Loucy (cell line): ENCODE results near the gene SLC7A4.

Experiments
- H2AFZ ChIP-seq: fragments of 200-600 bp; sonication (generic); 2 replicates; pipeline ENCODE4 v1.6.0; 2016; ENCODE audit warnings: antibody characterized with exemption, mild to moderate bottlenecking, low read length, moderate library complexity
- H3F3A ChIP-seq: fragments of 200-600 bp; 2 replicates; pipeline ENCODE4 v1.6.0; 2016; ENCODE audit warnings: antibody characterized with exemption, low read depth, mild to moderate bottlenecking
- H3K27me3 ChIP-seq: fragments of 200-600 bp; sonication (generic); 2 replicates; pipeline ENCODE4 v1.6.1; 2014; ENCODE audit warnings: low read length, mild to moderate bottlenecking; ENCODE audit not compliant: insufficient read depth, poor library complexity, severe bottlenecking
- H3K36me3 ChIP-seq: fragments of 200-600 bp; sonication (generic); 2 replicates; pipeline ENCODE4 v1.6.1; 2016; ENCODE audit warnings: low read length; ENCODE audit not compliant: insufficient read depth
- H3K4me1 ChIP-seq: fragments of 200-600 bp; sonication (generic); 2 replicates; pipeline ENCODE4 v1.5.1; 2014; ENCODE audit warnings: low read length, mild to moderate bottlenecking; ENCODE audit not compliant: insufficient read depth, poor library complexity, severe bottlenecking
- H3K4me2 ChIP-seq: fragments of 200-600 bp; sonication (generic); 2 replicates; pipeline ENCODE4 v1.6.0; 2014; ENCODE audit warnings: antibody characterized with exemption, low read length, low read depth, mild to moderate bottlenecking; ENCODE audit not compliant: poor library complexity, severe bottlenecking
- H3K4me3 ChIP-seq: fragments of 200-600 bp; sonication (generic); 2 replicates; pipeline ENCODE4 v1.5.1; 2014; ENCODE audit warnings: low read length, mild to moderate bottlenecking, mixed read lengths; ENCODE audit not compliant: poor library complexity, severe bottlenecking
- H3K79me2 ChIP-seq: fragments of 200-600 bp; sonication (generic); 2 replicates; pipeline ENCODE4 v1.6.1; 2014; ENCODE audit warnings: low read length; ENCODE audit not compliant: insufficient read depth
- H3K9ac ChIP-seq: fragments of 200-600 bp; sonication (generic); 2 replicates; pipeline ENCODE4 v1.6.0; 2014; ENCODE audit warnings: mild to moderate bottlenecking, low read depth, low read length, moderate library complexity; ENCODE audit not compliant: poor library complexity, severe bottlenecking
- H3K9me2 ChIP-seq: fragments of 200-600 bp; sonication (generic); replicated peaks from 2 replicates; pipeline ENCODE4 v1.6.1; 2016; ENCODE audit warnings: low read depth, low read length, mixed read lengths
- H3K9me3 ChIP-seq: fragments of 200-600 bp; sonication (generic); 2 replicates; pipeline ENCODE4 v1.6.1; 2014; ENCODE audit warnings: mild to moderate bottlenecking, antibody characterized with exemption, low read length, low read depth; ENCODE audit not compliant: insufficient read depth
- H4K20me1 ChIP-seq: fragments of 200-600 bp; sonication (generic); 2 replicates; pipeline ENCODE4 v1.6.0; 2014; ENCODE audit warnings: antibody characterized with exemption, low read length, mild to moderate bottlenecking; ENCODE audit not compliant: insufficient read depth, poor library complexity, severe bottlenecking
- EZH2phosphoT487 ChIP-seq: fragments of 200-600 bp; IDR thresholded peaks from 2 replicates; pipeline ENCODE4 v1.6.1; 2018; ENCODE audit warnings: antibody characterized with exemption, mild to moderate bottlenecking, moderate library complexity, borderline replicate concordance
- TF ChIP-seq, protein P1 (sequence below): fragments of 200-600 bp; sonication (generic); conservative IDR thresholded peaks from 2 replicates; pipeline ENCODE4 v1.5.1; 2014; ENCODE audit warnings: mild to moderate bottlenecking, antibody characterized with exemption, low read length

SLC7A4 gene

DNA sequence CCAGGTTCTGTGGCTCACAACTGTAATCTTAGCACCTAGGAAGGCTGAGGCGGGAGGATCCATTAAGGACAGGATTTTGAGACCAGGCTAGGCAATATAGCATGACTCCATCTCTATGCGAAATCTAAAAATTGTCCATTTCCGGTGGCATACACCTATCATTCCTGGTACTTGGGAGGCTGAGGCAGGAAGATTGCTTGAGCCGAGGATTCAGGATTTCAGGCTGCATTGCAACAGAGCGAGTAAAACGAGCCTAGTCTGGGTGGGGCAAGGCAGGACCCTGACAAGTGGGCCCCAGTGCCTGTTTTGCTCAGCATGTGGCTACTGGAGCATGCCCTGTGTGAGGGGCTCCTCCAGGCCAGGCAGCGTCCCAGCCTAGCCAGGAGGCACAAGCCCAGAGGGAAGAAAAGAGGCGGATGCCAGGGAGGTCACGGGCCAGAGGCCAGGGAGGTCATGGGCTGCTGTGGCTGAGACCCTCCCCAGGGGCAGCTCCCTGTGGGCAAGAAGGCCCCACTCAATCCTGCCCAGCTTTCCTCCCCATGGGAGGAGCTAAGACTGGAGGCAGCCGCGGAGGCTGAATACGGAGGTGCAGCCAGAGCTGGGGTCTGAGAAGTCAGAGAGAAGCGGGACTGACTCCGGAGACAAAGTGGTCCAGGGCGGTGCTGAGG, 21.8 kb upstream of the SLC7A4 start:
- Histone ChIP-seq H3K9me3 (no peaks in the 10 kb centered on the region), H4K20me1 (no peaks in the 10 kb centered on the region), H3K4me2 (no peak overlapping the region), H3K36me3 (no peaks in the 10 kb centered on the region), H3K79me2 (no peaks in the 10 kb centered on the region), H3K9ac (no peak overlapping the region), H2AFZ (no peak overlapping the region), H3K4me1 (peaks cover 28% of the 10 kb centered on the region), H3K4me3 (no peak overlapping the region), H3K27me3 (no peaks in the 10 kb centered on the region), H3F3A (no peaks in the 10 kb centered on the region), H3K9me2 (no peaks in the 10 kb centered on the region)
- TF ChIP-seq, protein P1, sequence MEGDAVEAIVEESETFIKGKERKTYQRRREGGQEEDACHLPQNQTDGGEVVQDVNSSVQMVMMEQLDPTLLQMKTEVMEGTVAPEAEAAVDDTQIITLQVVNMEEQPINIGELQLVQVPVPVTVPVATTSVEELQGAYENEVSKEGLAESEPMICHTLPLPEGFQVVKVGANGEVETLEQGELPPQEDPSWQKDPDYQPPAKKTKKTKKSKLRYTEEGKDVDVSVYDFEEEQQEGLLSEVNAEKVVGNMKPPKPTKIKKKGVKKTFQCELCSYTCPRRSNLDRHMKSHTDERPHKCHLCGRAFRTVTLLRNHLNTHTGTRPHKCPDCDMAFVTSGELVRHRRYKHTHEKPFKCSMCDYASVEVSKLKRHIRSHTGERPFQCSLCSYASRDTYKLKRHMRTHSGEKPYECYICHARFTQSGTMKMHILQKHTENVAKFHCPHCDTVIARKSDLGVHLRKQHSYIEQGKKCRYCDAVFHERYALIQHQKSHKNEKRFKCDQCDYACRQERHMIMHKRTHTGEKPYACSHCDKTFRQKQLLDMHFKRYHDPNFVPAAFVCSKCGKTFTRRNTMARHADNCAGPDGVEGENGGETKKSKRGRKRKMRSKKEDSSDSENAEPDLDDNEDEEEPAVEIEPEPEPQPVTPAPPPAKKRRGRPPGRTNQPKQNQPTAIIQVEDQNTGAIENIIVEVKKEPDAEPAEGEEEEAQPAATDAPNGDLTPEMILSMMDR: no peak
- TF ChIP-seq EZH2phosphoT487: no peak

DNA sequence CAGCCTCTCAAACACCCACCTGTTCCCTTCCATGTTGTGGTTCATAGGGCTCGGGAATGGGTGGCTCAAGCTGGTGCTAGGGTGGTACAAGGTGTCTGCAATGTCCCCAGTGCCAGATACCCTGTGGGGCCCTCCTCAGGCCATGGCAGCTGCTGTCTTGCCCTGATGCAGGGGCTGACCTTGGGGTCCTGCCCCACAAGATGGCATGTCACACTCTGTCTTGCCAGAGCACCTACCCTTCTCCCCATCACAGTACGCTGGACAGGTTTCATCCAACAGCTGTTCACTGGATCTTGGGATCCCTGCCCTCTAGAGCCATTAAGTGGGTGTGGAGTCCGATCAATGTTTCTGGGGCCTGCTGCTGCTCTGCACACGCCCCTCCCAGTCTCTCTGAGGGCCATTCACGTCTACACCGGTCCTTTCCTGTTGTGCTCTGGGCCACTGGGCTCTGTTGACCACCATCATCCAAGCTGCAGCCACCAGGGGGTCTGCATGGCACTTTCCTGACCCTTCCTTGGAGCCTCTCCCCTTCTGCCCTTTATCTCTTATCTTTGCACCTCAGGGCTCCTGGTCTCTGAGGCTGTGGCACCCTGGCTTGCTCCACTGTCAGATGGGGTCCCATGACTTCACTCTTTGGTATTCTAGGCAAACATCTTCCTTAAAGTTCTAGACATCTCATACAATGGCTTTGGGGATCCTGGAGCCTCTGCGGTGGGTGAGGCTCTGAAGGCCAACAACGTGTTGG, 20.5 kb upstream of the SLC7A4 start:
- H3K4me3 ChIP-seq: no peak overlapping the region
- TF ChIP-seq, protein P1: no peak
- no peaks in the 10 kb centered on the region for H3K9me2 ChIP-seq
- no peaks in the 10 kb centered on the region for H4K20me1 ChIP-seq
- no peaks in the 10 kb centered on the region for H3K36me3 ChIP-seq
- no peak overlapping the region for H3K9ac ChIP-seq
- no peaks in the 10 kb centered on the region for H3K9me3 ChIP-seq
- H3K4me2 ChIP-seq: no peak overlapping the region
- no peaks in the 10 kb centered on the region for H3K27me3 ChIP-seq
- H3F3A ChIP-seq: no peaks in the 10 kb centered on the region
- no peaks in the 10 kb centered on the region for H3K79me2 ChIP-seq
- peaks cover 28% of the 10 kb centered on the region for H3K4me1 ChIP-seq
- H2AFZ ChIP-seq: no peak overlapping the region

DNA sequence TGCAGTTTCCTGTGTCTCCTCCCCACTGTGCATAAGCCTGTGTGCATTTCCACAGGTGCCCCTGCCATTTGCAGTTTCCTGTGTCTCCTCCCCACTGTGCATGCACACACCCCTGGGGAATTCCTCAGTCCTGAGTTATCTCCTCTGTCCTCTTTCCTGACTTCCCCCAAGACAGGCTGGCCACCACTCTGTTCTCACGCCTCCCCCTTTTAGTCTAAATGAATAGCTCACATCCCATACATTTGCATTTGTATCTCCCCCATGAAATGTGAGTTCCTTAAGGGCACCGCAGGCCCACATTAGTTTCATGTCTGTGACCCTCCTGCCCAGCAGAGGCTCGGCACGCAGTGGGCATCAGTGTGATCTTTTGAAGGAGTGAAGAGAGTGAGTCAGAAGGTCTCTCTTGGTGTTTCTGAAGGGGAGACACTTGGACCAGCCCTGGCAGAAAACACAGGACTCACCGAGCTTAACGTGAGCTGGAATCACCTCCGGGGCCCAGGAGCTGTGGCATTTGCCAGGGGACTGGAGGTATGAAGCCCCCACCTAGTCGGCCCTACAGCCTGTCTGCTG, 19.6 kb upstream of the SLC7A4 start:
- H4K20me1 ChIP-seq: no peaks in the 10 kb centered on the region
- no peaks in the 10 kb centered on the region for H3K27me3 ChIP-seq
- TF ChIP-seq, protein P1: no peak
- no peak for TF ChIP-seq EZH2phosphoT487
- H2AFZ ChIP-seq: peak overlapping the region; percentile 58; the same call in 1 of the 2 replicates
- H3K4me1 ChIP-seq: peaks cover 28% of the 10 kb centered on the region
- no peaks in the 10 kb centered on the region for H3K9me3 ChIP-seq
- peak overlapping the region; percentile 29 for H3K4me2 ChIP-seq
- H3K4me3 ChIP-seq: no peak overlapping the region
- no peaks in the 10 kb centered on the region for H3K36me3 ChIP-seq
- H3K9ac ChIP-seq: no peak overlapping the region
- no peaks in the 10 kb centered on the region for H3K79me2 ChIP-seq
- no peaks in the 10 kb centered on the region for H3F3A ChIP-seq
- H3K9me2 ChIP-seq: no peaks in the 10 kb centered on the region
